ENCODE measurements around the gene RING1.

Gene RING1

DNA sequence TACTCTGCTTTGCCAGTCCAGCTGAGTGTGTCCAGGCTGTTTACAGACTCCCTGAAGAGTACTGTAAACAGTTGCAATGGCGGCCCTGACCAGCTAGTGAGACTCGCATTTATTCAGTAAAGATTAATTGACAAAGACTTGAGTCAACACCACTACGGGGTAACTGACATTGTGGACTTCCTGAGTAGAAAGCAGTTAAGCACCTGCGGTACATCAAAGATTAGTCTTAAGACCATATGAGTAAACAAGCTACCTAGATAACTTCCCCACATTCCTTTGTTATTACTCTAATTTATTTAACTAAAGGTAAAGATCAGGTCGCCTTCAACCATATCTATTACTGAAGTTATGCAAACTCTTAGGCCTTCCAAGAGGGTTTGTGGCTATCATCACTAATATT is 50.7 kb downstream of the RING1 start:
- H3K4me1 Mint-ChIP-seq = no peaks in the 10 kb centered on the region
- no peak overlapping the region for H3K27ac Mint-ChIP-seq
- no peaks in the 10 kb centered on the region for H3K9me3 Mint-ChIP-seq
- DNase-seq (ENCODE audit: low spot score in 2 of 2) (no peak), ATAC-seq (no peak)
- no peak overlapping the region for H3K4me3 Mint-ChIP-seq
- peaks cover 98% of the 10 kb centered on the region for H3K36me3 Mint-ChIP-seq
